Measurements from ENCODE around the gene CNTNAP5.

DNA sequence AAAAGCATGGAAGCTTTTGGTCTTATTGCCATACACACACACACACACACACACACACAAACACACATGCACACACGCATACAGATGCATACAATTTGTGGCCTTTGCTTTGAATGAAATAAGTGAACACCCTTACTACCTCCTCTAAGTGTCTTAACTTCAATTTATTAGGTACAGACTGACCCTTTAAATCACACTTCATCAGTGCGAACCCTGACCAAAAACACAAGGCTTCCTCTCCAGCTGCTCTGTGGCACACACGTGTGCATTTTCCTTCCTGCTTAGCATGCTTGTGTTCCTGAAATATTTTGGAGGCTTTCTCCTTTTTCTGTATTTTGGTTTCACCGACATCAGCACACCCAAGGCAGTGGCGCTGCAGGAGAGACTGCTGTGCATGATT lies 96.0 kb downstream of the CNTNAP5 start:
- TF ChIP-seq, protein P1, sequence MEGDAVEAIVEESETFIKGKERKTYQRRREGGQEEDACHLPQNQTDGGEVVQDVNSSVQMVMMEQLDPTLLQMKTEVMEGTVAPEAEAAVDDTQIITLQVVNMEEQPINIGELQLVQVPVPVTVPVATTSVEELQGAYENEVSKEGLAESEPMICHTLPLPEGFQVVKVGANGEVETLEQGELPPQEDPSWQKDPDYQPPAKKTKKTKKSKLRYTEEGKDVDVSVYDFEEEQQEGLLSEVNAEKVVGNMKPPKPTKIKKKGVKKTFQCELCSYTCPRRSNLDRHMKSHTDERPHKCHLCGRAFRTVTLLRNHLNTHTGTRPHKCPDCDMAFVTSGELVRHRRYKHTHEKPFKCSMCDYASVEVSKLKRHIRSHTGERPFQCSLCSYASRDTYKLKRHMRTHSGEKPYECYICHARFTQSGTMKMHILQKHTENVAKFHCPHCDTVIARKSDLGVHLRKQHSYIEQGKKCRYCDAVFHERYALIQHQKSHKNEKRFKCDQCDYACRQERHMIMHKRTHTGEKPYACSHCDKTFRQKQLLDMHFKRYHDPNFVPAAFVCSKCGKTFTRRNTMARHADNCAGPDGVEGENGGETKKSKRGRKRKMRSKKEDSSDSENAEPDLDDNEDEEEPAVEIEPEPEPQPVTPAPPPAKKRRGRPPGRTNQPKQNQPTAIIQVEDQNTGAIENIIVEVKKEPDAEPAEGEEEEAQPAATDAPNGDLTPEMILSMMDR (conservative IDR thresholded peaks at IDR 0.05; ENCODE audit: low read depth, low read length): no peak
- no peak for TF ChIP-seq EZH2 (IDR thresholded peaks at IDR 0.05; ENCODE audit: borderline replicate concordance, low read depth, low read length, poor library complexity, severe bottlenecking)
